CD14-positive monocyte (primary cell): Measurements from ENCODE around the gene PCGF3. TPM values are rescaled to one million over a fixed set of nuclear protein-coding genes. Genes with fewer than 3 reads are reported as not detected.
A peak's percentile ranks its signal among the peaks of the same experiment; 100 is the strongest.

ENCODE experiments used
- DNase-seq, 3 donors: peaks; one replicate each; pipeline ENCODE4 v3.0.0-alpha.2; 2011 to 2022
- H2AFZ ChIP-seq: 2 replicates; pipeline ENCODE4 v1.6.0; 2012; ENCODE audit warnings: mild to moderate bottlenecking, low read depth, low read length, inconsistent platforms; ENCODE audit not compliant: insufficient read depth, poor library complexity, severe bottlenecking
- H3K27ac ChIP-seq, 2 donors: 1 replicate in 1 of 2; 2 replicates in 1 of 2; pipeline ENCODE4 v1.5.1; 2012 to 2013; ENCODE audit warnings: low read length in 2 of 2, control low read depth in 1 of 2, inconsistent platforms in 1 of 2, low read depth in 1 of 2, mild to moderate bottlenecking in 1 of 2
- H3K27me3 ChIP-seq, 2 donors: one replicate each; pipeline versions ENCODE4 v1.6.0 to v1.6.1; 2011 to 2013; ENCODE audit warnings: low read length in 2 of 2; ENCODE audit not compliant: control insufficient read depth in 2 of 2, insufficient read depth in 2 of 2
- H3K36me3 ChIP-seq, 2 donors: replicated peaks in 1 of 2; 1 replicate in 1 of 2; 2 replicates in 1 of 2; pipeline versions ENCODE4 v1.5.1 to v1.6.1; 2012 to 2013; ENCODE audit warnings: low read length in 2 of 2, control low read depth in 1 of 2, inconsistent platforms in 1 of 2, mild to moderate bottlenecking in 1 of 2; ENCODE audit not compliant: insufficient read depth in 2 of 2, control insufficient read depth in 1 of 2
- H3K4me1 ChIP-seq, 2 donors: 1 replicate in 1 of 2; 2 replicates in 1 of 2; pipeline versions ENCODE4 v1.5.1 to v1.6.1; 2012 to 2013; ENCODE audit warnings: low read length in 2 of 2, control low read depth in 1 of 2, inconsistent platforms in 1 of 2, mild to moderate bottlenecking in 1 of 2, moderate library complexity in 1 of 2; ENCODE audit not compliant: insufficient read depth in 2 of 2, control insufficient read depth in 1 of 2
- H3K4me2 ChIP-seq: replicated peaks from 2 replicates; pipeline ENCODE3; 2012; ENCODE audit warnings: low read length, moderate library complexity, mild to moderate bottlenecking; ENCODE audit not compliant: poor library complexity, severe bottlenecking; ENCODE audit errors: extremely low read depth
- H3K4me3 ChIP-seq, 3 experiments: fragments of 200-600 bp in 1 of 3; sonication (generic) in 1 of 3; replicated peaks in 1 of 3; 1 replicate in 2 of 3; 2 replicates in 1 of 3; pipeline ENCODE4 v1.5.1; 2011 to 2013; ENCODE audit warnings: low read length in 3 of 3, mild to moderate bottlenecking in 3 of 3, control low read depth in 2 of 3, low read depth in 2 of 3, inconsistent platforms in 1 of 3, moderate library complexity in 1 of 3
- H3K79me2 ChIP-seq: 2 replicates; pipeline ENCODE4 v1.6.0; 2012; ENCODE audit warnings: mild to moderate bottlenecking, control low read depth, inconsistent platforms, low read length, moderate library complexity; ENCODE audit not compliant: insufficient read depth
- H3K9ac ChIP-seq: 2 replicates; pipeline ENCODE4 v1.6.0; 2017; ENCODE audit warnings: low read length, mild to moderate bottlenecking; ENCODE audit not compliant: insufficient read depth, poor library complexity, severe bottlenecking
- H3K9me3 ChIP-seq, 2 donors: replicated peaks in 1 of 2; 1 replicate in 1 of 2; 2 replicates in 1 of 2; pipeline versions ENCODE4 v1.5.1 to v1.6.1; 2012 to 2013; ENCODE audit warnings: low read length in 2 of 2, control low read depth in 1 of 2; ENCODE audit not compliant: control insufficient read depth in 1 of 2, insufficient read depth in 1 of 2
- H4K20me1 ChIP-seq: 2 replicates; pipeline ENCODE4 v1.6.0; 2012; ENCODE audit warnings: mild to moderate bottlenecking, low read length, control low read depth, moderate library complexity; ENCODE audit not compliant: insufficient read depth
- H3K27ac Mint-ChIP-seq, 7 donors: one replicate each; pipeline ENCODE4 v1.8.0; 2020; ENCODE audit warnings: mild to moderate bottlenecking in 7 of 7, mixed read lengths in 7 of 7, moderate library complexity in 6 of 7, inconsistent platforms in 2 of 7
- H3K27me3 Mint-ChIP-seq, 3 donors: one replicate each; pipeline ENCODE4 v1.8.0; 2021 to 2022; ENCODE audit warnings: low read depth in 3 of 3, mild to moderate bottlenecking in 3 of 3, mixed read lengths in 3 of 3, moderate library complexity in 3 of 3, inconsistent platforms in 1 of 3
- H3K36me3 Mint-ChIP-seq, 2 donors: one replicate each; pipeline ENCODE4 v1.8.0; 2020; ENCODE audit warnings: mixed read lengths in 2 of 2, inconsistent platforms in 1 of 2, mild to moderate bottlenecking in 1 of 2
- H3K4me1 Mint-ChIP-seq: one replicate; pipeline ENCODE4 v1.8.0; 2020; ENCODE audit warnings: mild to moderate bottlenecking, mixed read lengths
- H3K4me3 Mint-ChIP-seq, 2 donors: one replicate each; pipeline ENCODE4 v1.8.0; 2020; ENCODE audit warnings: mild to moderate bottlenecking in 2 of 2, mixed read lengths in 2 of 2, moderate library complexity in 1 of 2
- H3K9me3 Mint-ChIP-seq, 7 donors: one replicate each; pipeline ENCODE4 v1.8.0; 2020 to 2022; ENCODE audit warnings: mixed read lengths in 7 of 7, mild to moderate bottlenecking in 6 of 7, moderate library complexity in 6 of 7, inconsistent platforms in 2 of 7
- WGBS: methylation state at CpG from one replicate; pipeline ENCODE4 v1.1.5; 2013; ENCODE audit warnings: missing lambda C conversion rate; ENCODE audit not compliant: insufficient coverage; 5-methylcytosine and 5-hydroxymethylcytosine counted together
- intact Hi-C, 2 donors: fragments of 100-400 bp; cut with micrococcal nuclease; formaldehyde crosslinking; loops; one replicate each; pipeline versions ENCODE4 v1.15.0 to v1.15.1; 2023
- polyA plus RNA-seq, 3 donors: library from polyadenylated mRNA; depleted of rRNA in 1 of 3; unstranded in 2 of 3; stranded (reverse) in 1 of 3; fragments of 300-500 nt in 2 of 3; fragments of >200 nt in 1 of 3; fragmentation: Illumina TruSeq in 2 of 3; gene quantifications; 1 replicate in 2 of 3; 2 replicates in 1 of 3; pipeline ENCODE4 v1.2.3, GENCODE V29; 2012 to 2021
- TF ChIP-seq, protein P1 (sequence below): fragments of 200-600 bp; IDR thresholded peaks from one replicate; pipeline ENCODE4 v1.8.0; 2022; ENCODE audit warnings: antibody characterized with exemption, mild to moderate bottlenecking

The PCGF3 gene
- polyA plus RNA-seq, 3 donors: 7.0 to 163 (median 8.3) TPM

DNA sequence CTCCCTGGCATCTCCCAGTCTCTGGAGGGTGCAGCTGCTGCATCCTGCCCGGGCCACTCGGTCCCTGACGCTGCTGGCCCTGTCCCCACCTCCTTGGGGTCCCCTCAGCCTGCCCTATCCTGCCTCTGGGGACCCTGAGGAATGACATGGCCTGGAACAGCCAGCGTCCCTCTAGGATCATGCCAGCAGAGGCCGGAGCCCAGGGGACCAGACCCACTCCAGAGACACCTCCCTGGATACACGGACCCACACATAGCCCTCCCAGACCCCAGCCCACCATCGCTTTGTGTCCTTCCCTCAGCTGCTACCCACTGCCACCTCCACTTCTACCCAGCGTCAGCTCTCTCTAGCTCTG lies 84.8 kb downstream of the PCGF3 start:
- WGBS: 81% methylated on average over 8 of the region's 8 CpGs
- H3K27me3 Mint-ChIP-seq: peaks cover 54 to 91% (median 67%) of the 10 kb centered on the region in 3 donors

DNA sequence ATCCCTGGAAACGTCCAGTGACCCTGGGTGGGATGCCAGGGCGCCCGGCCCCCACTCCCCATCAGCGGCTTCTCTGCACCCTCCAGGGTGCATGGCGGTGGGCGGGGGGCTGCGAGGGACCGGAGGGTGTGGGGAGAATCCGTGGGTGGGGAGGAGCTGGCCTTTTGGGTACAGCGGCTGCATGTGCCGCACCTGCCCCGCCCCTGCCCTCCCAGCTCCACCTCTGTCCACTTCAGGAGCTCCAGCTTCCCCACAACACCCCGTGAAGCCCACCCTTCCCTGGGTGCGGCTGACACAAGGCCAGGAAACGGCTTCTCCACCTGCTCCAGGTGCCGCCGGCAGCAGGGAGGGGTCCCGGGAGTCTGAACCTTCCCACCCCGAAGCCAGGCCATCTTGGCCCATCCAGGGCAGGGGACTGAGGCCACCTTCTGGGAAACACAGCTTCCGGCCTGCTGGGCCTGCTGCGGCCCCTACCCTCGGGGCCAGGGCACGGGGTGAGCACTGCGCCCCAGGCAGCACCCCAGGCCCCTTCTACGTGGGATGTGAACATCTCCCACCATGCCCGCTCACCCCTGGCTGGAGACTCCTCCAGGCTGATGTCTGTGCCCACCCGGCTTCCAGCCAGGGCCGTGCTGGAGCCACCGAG lies 85.7 kb downstream of the PCGF3 start:
- H2AFZ ChIP-seq: no peak overlapping the region
- Mint-ChIP-seq H3K27me3 (peaks cover 60 to 91% (median 68%) of the 10 kb centered on the region in 3 donors), H3K9me3 (peaks cover 0 to 18% (median 2%) of the 10 kb centered on the region in 7 donors), H3K27ac (no peak overlapping the region), H3K4me3 (no peak overlapping the region), H3K36me3 (peaks cover 0 to 4% of the 10 kb centered on the region in 2 donors), H3K4me1 (no peaks in the 10 kb centered on the region)
- no peaks in the 10 kb centered on the region for H3K4me1 ChIP-seq
- DNase-seq: no peak
- no peak overlapping the region for H3K27ac ChIP-seq
- H3K9ac ChIP-seq: no peak overlapping the region
- no peak overlapping the region for H3K4me3 ChIP-seq
- WGBS: 72% methylated on average over 20 of the region's 29 CpGs
- H4K20me1 ChIP-seq: no peaks in the 10 kb centered on the region
- H3K36me3 ChIP-seq: no peaks in the 10 kb centered on the region
- no peaks in the 10 kb centered on the region for H3K79me2 ChIP-seq
- H3K27me3 ChIP-seq: peaks cover 42 to 81% of the 10 kb centered on the region in 2 donors
- peaks cover 0 to 17% of the 10 kb centered on the region in 2 donors for H3K9me3 ChIP-seq
- intact Hi-C loops: no loop called here
- TF ChIP-seq, protein P1, sequence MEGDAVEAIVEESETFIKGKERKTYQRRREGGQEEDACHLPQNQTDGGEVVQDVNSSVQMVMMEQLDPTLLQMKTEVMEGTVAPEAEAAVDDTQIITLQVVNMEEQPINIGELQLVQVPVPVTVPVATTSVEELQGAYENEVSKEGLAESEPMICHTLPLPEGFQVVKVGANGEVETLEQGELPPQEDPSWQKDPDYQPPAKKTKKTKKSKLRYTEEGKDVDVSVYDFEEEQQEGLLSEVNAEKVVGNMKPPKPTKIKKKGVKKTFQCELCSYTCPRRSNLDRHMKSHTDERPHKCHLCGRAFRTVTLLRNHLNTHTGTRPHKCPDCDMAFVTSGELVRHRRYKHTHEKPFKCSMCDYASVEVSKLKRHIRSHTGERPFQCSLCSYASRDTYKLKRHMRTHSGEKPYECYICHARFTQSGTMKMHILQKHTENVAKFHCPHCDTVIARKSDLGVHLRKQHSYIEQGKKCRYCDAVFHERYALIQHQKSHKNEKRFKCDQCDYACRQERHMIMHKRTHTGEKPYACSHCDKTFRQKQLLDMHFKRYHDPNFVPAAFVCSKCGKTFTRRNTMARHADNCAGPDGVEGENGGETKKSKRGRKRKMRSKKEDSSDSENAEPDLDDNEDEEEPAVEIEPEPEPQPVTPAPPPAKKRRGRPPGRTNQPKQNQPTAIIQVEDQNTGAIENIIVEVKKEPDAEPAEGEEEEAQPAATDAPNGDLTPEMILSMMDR: no peak
- H3K4me2 ChIP-seq: no peak overlapping the region

More for the DNA sequence above, 84.8 kb downstream of the PCGF3 start:
- H3K9me3 ChIP-seq: peaks cover 0 to 17% of the 10 kb centered on the region in 2 donors
- no peak overlapping the region for H3K9ac ChIP-seq
- peaks cover 0 to 2% of the 10 kb centered on the region in 2 donors for H3K4me1 ChIP-seq
- no peaks in the 10 kb centered on the region for H3K36me3 ChIP-seq
- H3K4me2 ChIP-seq: no peak overlapping the region
- no peak overlapping the region for H2AFZ ChIP-seq
- intact Hi-C loops: no loop called here
- TF ChIP-seq, protein P1: no peak
- Mint-ChIP-seq H3K4me1 (peaks cover 2% of the 10 kb centered on the region), H3K9me3 (peaks cover 0 to 14% (median 2%) of the 10 kb centered on the region in 7 donors), H3K36me3 (peaks cover 0 to 4% of the 10 kb centered on the region in 2 donors), H3K27ac (no peak overlapping the region), H3K4me3 (peak overlapping the region in 1 of 2 donors; percentile 47)
- DNase-seq: no peak
- H3K27ac ChIP-seq: no peak overlapping the region
- no peaks in the 10 kb centered on the region for H4K20me1 ChIP-seq
- H3K79me2 ChIP-seq: no peaks in the 10 kb centered on the region
- H3K4me3 ChIP-seq: no peak overlapping the region
- H3K27me3 ChIP-seq: peaks cover 39 to 79% of the 10 kb centered on the region in 2 donors
